ENCODE results near the gene HBM. TPM values are rescaled to one million over a fixed set of nuclear protein-coding genes. Genes with fewer than 3 reads are reported as not detected.

Gene HBM
- total RNA-seq, 1 experiment from 2014 or later: not detected

- H3K4me3 ChIP-seq (ENCODE audit: low read depth in 2 of 2, low read length in 2 of 2): no peak overlapping the region
- CTCF ChIA-PET: no interaction called here
- no TSS peak for BruUV-seq (replicated peaks)
- H3K4me1 ChIP-seq (ENCODE audit: control insufficient read depth, insufficient read depth, low read length): no peaks in the 10 kb centered on the region
- POLR2A ChIA-PET: no interaction called here
- H3K9me3 ChIP-seq (ENCODE audit: control insufficient read depth, insufficient read depth, low read depth, low read length): no peaks in the 10 kb centered on the region
- H3K36me3 ChIP-seq (ENCODE audit: control insufficient read depth, insufficient read depth, low read length): peaks cover 16% of the 10 kb centered on the region
- in situ Hi-C loops (cut with HindIII; ENCODE audit: low pct_unique_long_range_greater_than_20kb, low sequenced_read_pairs) (no loop called here), intact Hi-C loops (cut with micrococcal nuclease; ENCODE audit: unreplicated experiment) (no loop called here)
- TF ChIP-seq REST (IDR thresholded peaks at IDR 0.05; ENCODE audit: insufficient read depth in 1 of 2, low read depth in 2 of 2, low read length in 1 of 2) (no peak), SIN3A (IDR thresholded peaks at IDR 0.05; ENCODE audit: borderline replicate concordance, insufficient read depth, low read depth, low read length) (no peak), POLR2AphosphoS5 (IDR thresholded peaks at IDR 0.05; ENCODE audit: low read depth, low read length) (no peak), CTCF (IDR thresholded peaks at IDR 0.05) (no peak), TCF7L2 (IDR thresholded peaks at IDR 0.05; ENCODE audit: low read depth, low read length) (no peak)
- H3K27me3 ChIP-seq (ENCODE audit: control insufficient read depth, insufficient read depth, low read length): no peaks in the 10 kb centered on the region
- no peak overlapping the region for H3K27ac ChIP-seq (ENCODE audit: low read length)
- ATAC-seq (peak; percentile 67; the same call in 1 of the 2 replicates), DNase-seq (ENCODE audit: low read depth, low spot score) (no peak)
Observed at GRCh38 chr16:188674-189073, 22.9 kb downstream of the HBM start.

- Histone ChIP-seq H3K4me3 (ENCODE audit: low read depth in 2 of 2, low read length in 2 of 2) (no peak overlapping the region), H3K9me3 (ENCODE audit: control insufficient read depth, insufficient read depth, low read depth, low read length) (no peaks in the 10 kb centered on the region), H3K27ac (ENCODE audit: low read length) (no peak overlapping the region), H3K4me1 (ENCODE audit: control insufficient read depth, insufficient read depth, low read length) (no peaks in the 10 kb centered on the region), H3K27me3 (ENCODE audit: control insufficient read depth, insufficient read depth, low read length) (no peaks in the 10 kb centered on the region), H3K36me3 (ENCODE audit: control insufficient read depth, insufficient read depth, low read length) (peaks cover 21% of the 10 kb centered on the region)
- intact Hi-C loops (cut with micrococcal nuclease; ENCODE audit: unreplicated experiment) (no loop called here), in situ Hi-C loops (cut with HindIII; ENCODE audit: low pct_unique_long_range_greater_than_20kb, low sequenced_read_pairs) (no loop called here)
- BruUV-seq (replicated peaks): no TSS peak
- CTCF ChIA-PET: no interaction called here
- POLR2A ChIA-PET: no interaction called here
- DNase-seq (ENCODE audit: low read depth, low spot score): no peak
- ATAC-seq: no peak
- no peak for TF ChIP-seq TCF7L2 (IDR thresholded peaks at IDR 0.05; ENCODE audit: low read depth, low read length)
- no peak for TF ChIP-seq REST (IDR thresholded peaks at IDR 0.05; ENCODE audit: insufficient read depth in 1 of 2, low read depth in 2 of 2, low read length in 1 of 2)
- TF ChIP-seq CTCF (IDR thresholded peaks at IDR 0.05): no peak
- no peak for TF ChIP-seq POLR2AphosphoS5 (IDR thresholded peaks at IDR 0.05; ENCODE audit: low read depth, low read length)
Observed at GRCh38 chr16:189604-190186, 23.9 kb downstream of the HBM start.
